Sigmoid colon (tissue), 7 donors: ENCODE data around the gene FOSL2. TPM values are rescaled to one million over a fixed set of nuclear protein-coding genes. Genes with fewer than 3 reads are reported as not detected.

Experiments used
- DNase-seq: peaks from one replicate; pipeline ENCODE4 v3.0.0-alpha.2; 2019
- H3K27ac ChIP-seq, 4 donors: fragments of 200-600 bp; sonication (generic); one replicate each; pipeline ENCODE4 v1.5.1; 2016 to 2019; ENCODE audit warnings: mild to moderate bottlenecking in 1 of 4
- H3K27me3 ChIP-seq, 3 donors: fragments of 200-600 bp; sonication (generic); one replicate each; pipeline ENCODE4 v1.5.1; 2019; ENCODE audit warnings: mild to moderate bottlenecking in 1 of 3
- H3K36me3 ChIP-seq, 4 donors: fragments of 200-600 bp; sonication (generic); one replicate each; pipeline ENCODE4 v1.5.1; 2016 to 2019
- H3K4me1 ChIP-seq, 4 donors: fragments of 200-600 bp; sonication (generic); one replicate each; pipeline ENCODE4 v1.5.1; 2017 to 2019
- H3K4me3 ChIP-seq, 4 donors: fragments of 200-600 bp; sonication (generic); one replicate each; pipeline ENCODE4 v1.5.1; 2017 to 2019; ENCODE audit warnings: mild to moderate bottlenecking in 2 of 4, moderate library complexity in 1 of 4
- H3K9me3 ChIP-seq, 4 donors: fragments of 200-600 bp in 3 of 4; sonication (generic) in 3 of 4; one replicate each; pipeline versions ENCODE4 v1.5.1 to v1.6.1; 2013 to 2019
- CTCF ChIP-seq, 4 experiments: fragments of 450-650 bp in 3 of 4; fragments of 200-600 bp in 1 of 4; IDR thresholded peaks; one replicate each; pipeline ENCODE4 v1.5.1; 2016 to 2019; ENCODE audit warnings: antibody characterized with exemption in 4 of 4, mild to moderate bottlenecking in 3 of 4, moderate library complexity in 2 of 4
- EP300 ChIP-seq, 4 donors: sonication (generic); formaldehyde crosslinking; IDR thresholded peaks; one replicate each; pipeline ENCODE4 v1.6.1; 2017; ENCODE audit warnings: antibody characterized with exemption in 4 of 4
- POLR2A ChIP-seq, 2 donors: fragments of 450-650 bp; IDR thresholded peaks; one replicate each; pipeline ENCODE4 v1.6.1; 2016; ENCODE audit warnings: antibody characterized with exemption in 2 of 2, mild to moderate bottlenecking in 2 of 2, moderate library complexity in 2 of 2
- POLR2AphosphoS5 ChIP-seq, 4 donors: sonication (generic); formaldehyde crosslinking; IDR thresholded peaks; one replicate each; pipeline ENCODE4 v1.6.1; 2017; ENCODE audit warnings: antibody characterized with exemption in 4 of 4
- WGBS, 2 donors: extraction: QIAGEN DNeasy Blood & Tissue Kit; methylation state at CpG; one replicate each; pipeline ENCODE4 v1.1.7; 2013; 5-methylcytosine and 5-hydroxymethylcytosine counted together
- intact Hi-C: fragments of 100-400 bp; cut with DNase I; formaldehyde crosslinking; loops from one replicate; pipeline ENCODE4 v1.15.1; 2023
- polyA plus RNA-seq, 3 donors: library from polyadenylated mRNA; stranded (reverse); fragments of 200-250 nt; gene quantifications; one replicate each; pipeline ENCODE4 v1.2.3, GENCODE V29; 2013
- total RNA-seq, 4 donors: library from RNA; depleted of rRNA; stranded (reverse); fragments of >200 nt; gene quantifications; one replicate each; pipeline ENCODE4 v1.1.0, GENCODE V29; 2016
- donor health status: healthy with polysubstance abuse.
- donor health status: Bipolar disorder and iron deficiency.
- donor health status: healthy.

The FOSL2 gene
- total and polyA plus RNA-seq, 7 donors: 30.0 to 208 (median 65.8) TPM

GRCh38 chr2:28377195-28377816 is 15.4 kb upstream of the FOSL2 start:
- WGBS, 2 donors: 19 to 81% methylated on average over 19 of the region's 19 CpGs
- TF ChIP-seq EP300 (IDR thresholded peaks at IDR 0.05) (no peak), CTCF (IDR thresholded peaks at IDR 0.05) (no peak), POLR2A (IDR thresholded peaks at IDR 0.05) (no peak), POLR2AphosphoS5 (IDR thresholded peaks at IDR 0.05) (no peak)
- Histone ChIP-seq H3K27me3 (no peaks in the 10 kb centered on the region), H3K9me3 (no peaks in the 10 kb centered on the region), H3K27ac (peak overlapping the region in 1 of 4 donors; percentile 39), H3K36me3 (no peaks in the 10 kb centered on the region), H3K4me3 (no peak overlapping the region), H3K4me1 (no peaks in the 10 kb centered on the region)
- DNase-seq: no peak
- intact Hi-C loops: no loop called here

GRCh38 chr2:28377984-28378678 is 14.5 kb upstream of the FOSL2 start:
- no peaks in the 10 kb centered on the region for H3K9me3 ChIP-seq
- DNase-seq: no peak
- H3K36me3 ChIP-seq: no peaks in the 10 kb centered on the region
- intact Hi-C loops: no loop called here
- H3K4me3 ChIP-seq: no peak overlapping the region
- WGBS, 2 donors: 17 to 53% methylated on average over 9 of the region's 9 CpGs
- H3K27ac ChIP-seq: peak overlapping the region in 1 of 4 donors; percentile 39
- H3K4me1 ChIP-seq: no peaks in the 10 kb centered on the region
- no peaks in the 10 kb centered on the region for H3K27me3 ChIP-seq
- TF ChIP-seq CTCF (IDR thresholded peaks at IDR 0.05) (no peak), EP300 (IDR thresholded peaks at IDR 0.05) (no peak), POLR2AphosphoS5 (IDR thresholded peaks at IDR 0.05) (peak in 1 of 4 donors; percentile 20), POLR2A (IDR thresholded peaks at IDR 0.05) (peak in 1 of 2 donors; percentile 55)

GRCh38 chr2:28378679-28379584 is 13.7 kb upstream of the FOSL2 start:
- no peak for DNase-seq
- Histone ChIP-seq H3K4me3 (no peak overlapping the region), H3K36me3 (no peaks in the 10 kb centered on the region), H3K27ac (no peak overlapping the region), H3K27me3 (no peaks in the 10 kb centered on the region), H3K4me1 (no peaks in the 10 kb centered on the region), H3K9me3 (no peaks in the 10 kb centered on the region)
- no peak for TF ChIP-seq POLR2AphosphoS5 (IDR thresholded peaks at IDR 0.05)
- TF ChIP-seq POLR2A (IDR thresholded peaks at IDR 0.05): no peak
- no peak for TF ChIP-seq EP300 (IDR thresholded peaks at IDR 0.05)
- no peak for TF ChIP-seq CTCF (IDR thresholded peaks at IDR 0.05)
- intact Hi-C loops: no loop called here
- 61 to 71% methylated on average over 16 of the region's 16 CpGs for WGBS, 2 donors

- WGBS, 2 donors: 78 to 82% methylated on average over 6 of the region's 6 CpGs
- Histone ChIP-seq H3K27me3 (no peaks in the 10 kb centered on the region), H3K4me3 (no peak overlapping the region), H3K4me1 (no peaks in the 10 kb centered on the region), H3K27ac (no peak overlapping the region), H3K36me3 (no peaks in the 10 kb centered on the region), H3K9me3 (no peaks in the 10 kb centered on the region)
- no peak for DNase-seq
- intact Hi-C loops: no loop called here
- TF ChIP-seq EP300 (IDR thresholded peaks at IDR 0.05): no peak
- no peak for TF ChIP-seq CTCF (IDR thresholded peaks at IDR 0.05)
- no peak for TF ChIP-seq POLR2A (IDR thresholded peaks at IDR 0.05)
- no peak for TF ChIP-seq POLR2AphosphoS5 (IDR thresholded peaks at IDR 0.05)
These were observed 12.4 kb upstream of the FOSL2 start for GRCh38 chr2:28380219-28380618.
